Subcutaneous abdominal adipose tissue (tissue), 5 donors: ENCODE measurements around the gene AFF2.

Experiments used
- H3K27ac ChIP-seq: one replicate; pipeline ENCODE4 v1.7.0; 2013; ENCODE audit warnings: low read depth, mild to moderate bottlenecking, inconsistent platforms, low read length, moderate library complexity
- H3K27me3 ChIP-seq, 5 donors: one replicate each; pipeline ENCODE4 v1.7.0; 2013; ENCODE audit warnings: low read length in 5 of 5, inconsistent platforms in 1 of 5; ENCODE audit not compliant: control insufficient read depth in 5 of 5, insufficient read depth in 4 of 5
- H3K36me3 ChIP-seq, 5 donors: one replicate each; pipeline ENCODE4 v1.7.0; 2013; ENCODE audit warnings: low read length in 5 of 5; ENCODE audit not compliant: control insufficient read depth in 5 of 5, insufficient read depth in 5 of 5
- H3K4me1 ChIP-seq, 5 donors: one replicate each; pipeline ENCODE4 v1.7.0; 2013; ENCODE audit warnings: low read length in 5 of 5, mild to moderate bottlenecking in 3 of 5, moderate library complexity in 1 of 5; ENCODE audit not compliant: control insufficient read depth in 5 of 5, insufficient read depth in 5 of 5
- H3K4me3 ChIP-seq, 5 donors: one replicate each; pipeline ENCODE4 v1.7.0; 2013; ENCODE audit warnings: low read length in 5 of 5, low read depth in 1 of 5
- H3K9ac ChIP-seq, 5 donors: one replicate each; pipeline ENCODE4 v1.7.0; 2013; ENCODE audit warnings: low read length in 5 of 5, mild to moderate bottlenecking in 4 of 5, moderate library complexity in 3 of 5
- H3K9me3 ChIP-seq, 5 donors: one replicate each; pipeline ENCODE4 v1.7.0; 2013; ENCODE audit warnings: low read length in 5 of 5; ENCODE audit not compliant: control insufficient read depth in 5 of 5
- donor health status: healthy.
- donor health status: healthy.
- donor health status: healthy.
- donor health status: healthy.
- donor health status: healthy.

Gene AFF2

DNA sequence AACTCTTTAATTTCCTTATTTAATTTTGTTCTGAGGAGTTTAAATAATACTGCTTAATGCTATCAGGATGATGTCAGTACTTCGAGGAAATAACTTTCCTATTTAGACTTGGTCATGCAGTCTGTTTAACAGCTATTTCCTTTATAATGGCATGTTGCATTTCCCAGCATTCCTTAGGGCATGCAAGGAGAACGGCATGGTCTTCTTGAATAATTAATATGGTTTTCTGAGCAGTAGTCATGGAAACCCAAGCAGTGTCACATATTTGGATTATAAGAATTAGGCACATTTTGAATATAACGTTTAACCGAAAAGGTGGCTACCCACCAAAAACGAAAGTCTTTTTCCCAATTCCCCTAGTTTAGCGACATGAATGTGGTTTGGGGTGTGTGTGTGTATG lies 76.0 kb downstream of the AFF2 start:
- no peak overlapping the region for H3K4me3 ChIP-seq
- H3K27ac ChIP-seq = no peak overlapping the region
- H3K36me3 ChIP-seq = no peaks in the 10 kb centered on the region
- H3K9me3 ChIP-seq = no peaks in the 10 kb centered on the region
- no peak overlapping the region for H3K9ac ChIP-seq
- no peaks in the 10 kb centered on the region for H3K4me1 ChIP-seq
- H3K27me3 ChIP-seq = no peaks in the 10 kb centered on the region

DNA sequence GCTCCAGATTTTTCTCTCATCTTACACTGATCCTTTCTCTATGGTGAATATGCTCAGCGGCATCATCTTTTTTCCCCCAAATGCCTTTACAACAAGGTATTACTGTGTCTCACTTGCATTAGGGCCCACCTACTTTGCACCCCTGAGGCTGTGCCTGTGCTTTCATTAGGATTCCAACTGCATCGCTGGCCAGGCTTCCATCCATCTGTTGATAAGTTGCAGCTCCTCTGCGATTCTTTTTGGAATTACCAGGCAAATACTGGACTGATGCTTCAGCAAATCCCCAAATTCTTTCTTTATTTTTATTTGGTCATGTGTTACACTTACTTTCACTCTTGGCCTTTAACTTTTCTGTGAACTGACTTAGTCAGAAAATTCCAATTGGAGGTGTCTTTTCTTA lies 77.3 kb downstream of the AFF2 start:
- Histone ChIP-seq H3K36me3 (no peaks in the 10 kb centered on the region), H3K9me3 (no peaks in the 10 kb centered on the region), H3K27me3 (no peaks in the 10 kb centered on the region), H3K4me1 (no peaks in the 10 kb centered on the region), H3K27ac (no peak overlapping the region), H3K9ac (no peak overlapping the region), H3K4me3 (no peak overlapping the region)

DNA sequence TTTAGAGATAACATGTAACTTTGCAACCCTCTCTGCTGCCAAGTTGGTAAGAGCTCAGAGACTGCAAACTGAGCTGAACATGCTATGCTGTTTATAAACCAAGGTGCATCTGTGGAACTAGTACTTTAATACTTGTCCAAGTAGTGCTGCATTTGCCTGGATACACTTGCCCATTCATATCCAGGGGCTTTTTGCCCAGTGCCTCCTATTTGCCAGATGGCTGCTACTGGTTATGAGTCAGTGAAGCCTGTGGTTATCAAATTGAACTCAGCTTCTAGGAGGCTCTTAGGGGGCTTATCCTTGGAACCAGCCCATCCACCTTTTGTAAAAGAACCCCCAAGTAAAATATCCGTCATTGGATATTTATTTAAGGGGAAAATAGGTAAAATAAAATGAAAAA lies 79.6 kb downstream of the AFF2 start:
- Histone ChIP-seq H3K9ac (no peak overlapping the region), H3K4me3 (no peak overlapping the region), H3K27ac (no peak overlapping the region), H3K27me3 (no peaks in the 10 kb centered on the region), H3K36me3 (no peaks in the 10 kb centered on the region), H3K9me3 (no peaks in the 10 kb centered on the region), H3K4me1 (no peaks in the 10 kb centered on the region)

DNA sequence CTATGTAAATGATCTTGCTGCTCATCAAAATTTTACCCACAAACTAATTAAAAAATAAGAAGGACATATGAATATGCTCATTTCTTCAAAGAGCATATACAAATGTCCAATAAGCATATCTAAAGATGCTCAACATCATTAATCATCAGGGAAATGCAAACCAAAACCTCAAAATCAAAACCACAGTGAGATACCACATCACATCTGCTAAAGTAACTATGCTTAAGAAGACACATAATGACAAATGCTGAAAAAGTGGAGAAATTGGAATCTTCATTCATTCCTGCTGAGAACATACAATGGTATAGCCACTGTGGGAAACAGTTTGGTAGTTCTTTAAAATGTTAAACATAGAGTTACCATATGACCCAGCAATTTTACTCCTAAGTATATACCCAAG lies 81.9 kb downstream of the AFF2 start:
- no peaks in the 10 kb centered on the region for H3K36me3 ChIP-seq
- no peaks in the 10 kb centered on the region for H3K4me1 ChIP-seq
- no peak overlapping the region for H3K4me3 ChIP-seq
- H3K27ac ChIP-seq = no peak overlapping the region
- H3K9me3 ChIP-seq = no peaks in the 10 kb centered on the region
- no peak overlapping the region for H3K9ac ChIP-seq
- H3K27me3 ChIP-seq = no peaks in the 10 kb centered on the region

DNA sequence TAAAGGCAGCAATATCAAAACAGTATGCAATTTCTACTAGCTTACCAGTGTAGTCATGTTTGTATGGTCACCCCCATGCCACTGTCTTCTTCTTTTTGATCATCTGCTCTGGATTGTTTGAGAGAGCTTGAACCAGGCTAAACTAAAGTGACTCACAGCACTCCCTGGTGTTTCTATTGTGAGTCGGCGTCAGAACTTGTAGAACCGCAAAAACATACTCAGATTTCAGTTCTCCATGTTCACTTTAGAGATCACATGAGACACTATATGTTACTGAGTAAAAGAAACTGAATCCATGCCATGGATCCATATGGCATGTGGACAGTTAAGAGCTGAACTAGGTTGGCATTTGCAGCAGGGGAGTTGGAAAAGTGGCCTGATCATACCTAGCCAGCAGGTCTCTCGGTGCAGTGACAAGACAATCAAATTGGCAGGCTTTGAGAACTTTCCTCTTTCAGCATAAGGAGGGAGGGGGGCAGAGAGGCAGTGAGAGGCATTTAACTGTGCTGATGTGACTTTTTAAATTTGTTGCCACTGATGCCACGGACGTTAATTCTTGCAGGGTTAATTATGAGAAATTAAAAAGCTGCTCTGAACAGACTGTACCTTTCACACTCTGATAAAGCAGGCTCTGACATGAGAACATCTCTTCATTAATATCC lies 88.4 kb downstream of the AFF2 start:
- Histone ChIP-seq H3K27ac (no peak overlapping the region), H3K4me1 (no peaks in the 10 kb centered on the region), H3K36me3 (no peaks in the 10 kb centered on the region), H3K9me3 (no peaks in the 10 kb centered on the region), H3K27me3 (peaks cover 0 to 3% (median 0%) of the 10 kb centered on the region in 5 donors), H3K4me3 (no peak overlapping the region), H3K9ac (no peak overlapping the region)

DNA sequence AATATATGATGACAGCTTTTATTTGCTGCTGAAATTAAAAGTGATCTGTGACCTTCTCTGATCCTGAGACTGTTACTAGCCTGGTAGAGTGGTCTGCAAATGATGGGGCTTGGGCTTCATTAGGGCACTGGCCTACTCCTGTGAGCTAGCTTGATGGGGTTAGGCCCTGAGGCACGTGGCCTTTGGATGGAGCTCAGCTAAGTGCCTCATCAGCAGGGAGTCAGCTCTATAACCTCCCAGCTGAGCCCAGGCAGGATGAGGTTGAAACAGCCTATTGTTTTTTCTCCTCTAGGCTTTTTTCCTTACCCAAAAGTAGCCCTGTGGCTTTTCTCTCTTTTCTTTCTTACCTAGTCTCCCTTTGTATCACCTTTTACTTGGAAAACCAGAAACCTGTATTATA lies 92.2 kb downstream of the AFF2 start:
- no peaks in the 10 kb centered on the region for H3K4me1 ChIP-seq
- no peak overlapping the region for H3K27ac ChIP-seq
- peaks cover 0 to 4% (median 0%) of the 10 kb centered on the region in 5 donors for H3K27me3 ChIP-seq
- H3K9ac ChIP-seq = no peak overlapping the region
- H3K9me3 ChIP-seq = no peaks in the 10 kb centered on the region
- no peaks in the 10 kb centered on the region for H3K36me3 ChIP-seq
- no peak overlapping the region for H3K4me3 ChIP-seq

DNA sequence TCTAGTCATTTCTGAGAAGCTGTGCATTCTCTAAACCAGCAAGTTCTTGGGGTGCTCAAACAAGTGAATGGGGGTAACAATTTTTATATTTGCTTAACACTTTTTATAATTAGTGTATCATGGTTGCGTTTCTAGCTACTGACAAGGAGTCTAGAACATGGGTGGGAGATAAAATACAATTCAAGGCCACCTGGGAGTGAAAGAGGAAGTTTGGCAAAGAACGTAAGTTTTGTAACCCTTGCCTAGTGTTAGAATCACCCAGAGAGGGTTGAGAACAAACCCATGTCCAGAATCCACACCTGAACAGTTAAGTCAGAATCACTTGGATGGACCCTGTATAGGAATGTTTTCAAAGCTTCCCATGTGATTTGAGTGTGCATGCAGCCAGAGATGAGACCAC lies 92.7 kb downstream of the AFF2 start:
- H3K9me3 ChIP-seq = no peaks in the 10 kb centered on the region
- H3K4me1 ChIP-seq = no peaks in the 10 kb centered on the region
- H3K27me3 ChIP-seq = peaks cover 0 to 4% (median 0%) of the 10 kb centered on the region in 5 donors
- H3K9ac ChIP-seq = no peak overlapping the region
- H3K27ac ChIP-seq = no peak overlapping the region
- H3K36me3 ChIP-seq = no peaks in the 10 kb centered on the region
- H3K4me3 ChIP-seq = no peak overlapping the region

DNA sequence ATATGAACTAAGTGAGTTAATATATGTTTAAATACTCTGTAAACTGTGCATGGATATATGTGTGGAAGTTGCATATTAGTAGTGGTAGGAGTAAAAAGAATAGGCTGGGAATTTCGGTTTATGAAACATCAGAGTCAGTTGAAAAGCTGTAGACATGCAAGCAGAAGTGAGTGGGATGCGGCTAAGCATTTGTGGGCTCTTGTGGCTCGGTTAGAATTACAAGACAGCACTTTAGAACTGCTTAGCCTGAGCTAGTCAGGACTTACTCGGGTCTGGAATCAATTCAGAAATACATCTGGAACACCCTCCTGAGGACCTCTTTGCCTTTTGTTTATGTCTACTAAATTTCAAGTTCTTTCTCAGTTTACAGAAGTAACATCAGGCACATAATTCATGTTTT lies 93.6 kb downstream of the AFF2 start:
- Histone ChIP-seq H3K9me3 (no peaks in the 10 kb centered on the region), H3K27ac (no peak overlapping the region), H3K4me1 (no peaks in the 10 kb centered on the region), H3K4me3 (no peak overlapping the region), H3K27me3 (peaks cover 0 to 4% (median 0%) of the 10 kb centered on the region in 5 donors), H3K36me3 (no peaks in the 10 kb centered on the region), H3K9ac (no peak overlapping the region)

DNA sequence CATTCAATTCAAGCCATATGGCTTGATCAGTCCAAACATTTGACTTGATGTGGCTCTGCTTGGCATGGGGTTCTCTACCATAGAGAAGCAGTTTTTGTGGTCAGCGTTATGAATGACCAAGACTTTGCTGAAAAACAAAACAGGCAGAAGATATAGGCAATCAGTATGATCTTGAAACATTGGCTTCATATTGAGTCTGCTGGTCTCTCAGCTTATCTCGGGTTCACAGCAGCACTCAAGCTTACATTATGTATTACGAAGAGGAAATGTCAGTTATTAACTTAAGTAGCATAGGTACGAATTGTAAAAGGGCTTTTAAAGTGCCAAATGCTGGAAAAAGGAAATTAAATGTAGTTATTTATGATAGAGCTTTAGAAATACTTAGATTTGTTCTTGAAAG lies 99.0 kb downstream of the AFF2 start:
- Histone ChIP-seq H3K27ac (no peak overlapping the region), H3K4me1 (no peaks in the 10 kb centered on the region), H3K4me3 (no peak overlapping the region), H3K9me3 (no peaks in the 10 kb centered on the region), H3K36me3 (no peaks in the 10 kb centered on the region), H3K27me3 (no peaks in the 10 kb centered on the region), H3K9ac (no peak overlapping the region)

DNA sequence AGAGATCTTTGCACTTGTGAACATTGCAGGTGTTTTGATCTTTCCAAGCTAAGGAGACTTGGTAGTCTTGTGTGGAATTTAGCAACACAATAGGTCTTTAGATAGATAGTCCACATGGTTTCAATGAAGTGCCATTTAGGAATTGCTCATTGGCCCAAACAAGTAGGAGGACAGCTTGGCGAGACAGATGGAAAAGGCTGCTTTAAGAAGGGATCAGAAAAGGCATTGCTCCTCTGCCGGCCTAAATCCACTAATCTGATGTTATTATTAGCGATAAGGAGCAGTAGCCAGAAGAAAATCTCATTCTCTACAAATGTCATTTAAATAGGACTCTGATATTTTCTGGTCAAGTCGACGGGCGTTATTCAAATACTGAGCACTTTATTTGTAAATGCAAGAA lies 99.7 kb downstream of the AFF2 start:
- H3K36me3 ChIP-seq = no peaks in the 10 kb centered on the region
- H3K4me3 ChIP-seq = no peak overlapping the region
- H3K27me3 ChIP-seq = no peaks in the 10 kb centered on the region
- no peak overlapping the region for H3K9ac ChIP-seq
- H3K4me1 ChIP-seq = no peaks in the 10 kb centered on the region
- no peak overlapping the region for H3K27ac ChIP-seq
- no peaks in the 10 kb centered on the region for H3K9me3 ChIP-seq

DNA sequence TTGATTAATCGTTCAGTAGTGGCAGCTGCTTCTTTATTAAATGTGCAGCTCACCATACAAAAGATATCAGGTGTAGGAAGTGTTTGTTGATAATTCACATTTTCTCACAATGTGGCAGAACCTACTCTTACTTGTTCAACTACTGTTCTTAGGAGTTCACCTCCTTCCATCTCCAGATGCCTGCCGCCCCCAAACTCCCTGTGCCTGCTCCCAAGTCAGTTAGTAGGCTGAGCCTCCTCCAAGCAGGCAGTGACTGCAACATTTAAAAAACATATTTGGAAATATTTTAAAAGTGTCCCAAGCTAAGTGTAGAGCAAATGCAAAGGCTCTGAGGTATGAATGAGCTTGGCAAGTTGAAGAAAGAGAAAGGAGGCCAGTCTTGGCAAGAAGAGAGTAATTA lies 100.2 kb downstream of the AFF2 start:
- H3K9ac ChIP-seq = no peak overlapping the region
- no peaks in the 10 kb centered on the region for H3K27me3 ChIP-seq
- H3K36me3 ChIP-seq = no peaks in the 10 kb centered on the region
- no peaks in the 10 kb centered on the region for H3K9me3 ChIP-seq
- no peak overlapping the region for H3K4me3 ChIP-seq
- H3K4me1 ChIP-seq = no peaks in the 10 kb centered on the region
- H3K27ac ChIP-seq = no peak overlapping the region
